Measurements from ENCODE around the gene MDH2.
"Not testable (repeated sequence)": the region's sequence is repeated elsewhere in the genome, so short reads cannot be mapped to it uniquely, and the experiment has no call there.

Gene MDH2

GRCh38 chr7:76072243-76073148 lies 24.6 kb downstream of the MDH2 start:
- no peak for DNase-seq

- no peak for DNase-seq
Observed at GRCh38 chr7:76073335-76073990, 25.6 kb downstream of the MDH2 start.

GRCh38 chr7:76074306-76074971 lies 26.5 kb downstream of the MDH2 start:
- no peak for DNase-seq

- DNase-seq = no peak
Observed at GRCh38 chr7:76074972-76075370, 27.1 kb downstream of the MDH2 start.

GRCh38 chr7:76076995-76077394 lies 29.1 kb downstream of the MDH2 start:
- DNase-seq = no peak

- DNase-seq = no peak
Observed at GRCh38 chr7:76077435-76077834, 29.5 kb downstream of the MDH2 start.

GRCh38 chr7:76080204-76080603 lies 32.3 kb downstream of the MDH2 start:
- no peak for DNase-seq

- DNase-seq = not testable (repeated sequence)
Observed at GRCh38 chr7:76084115-76084514, 36.2 kb downstream of the MDH2 start.

GRCh38 chr7:76086070-76086469 lies 38.2 kb downstream of the MDH2 start:
- no peak for DNase-seq

GRCh38 chr7:76087362-76087791 lies 39.5 kb downstream of the MDH2 start:
- DNase-seq = not testable (repeated sequence)

- DNase-seq = no peak
Observed at GRCh38 chr7:76089865-76090475, 42.1 kb downstream of the MDH2 start.

GRCh38 chr7:76091506-76091905 lies 43.6 kb downstream of the MDH2 start:
- peak; percentile 3 for DNase-seq

- not testable (repeated sequence) for DNase-seq
Observed at GRCh38 chr7:76093531-76093930, 45.6 kb downstream of the MDH2 start.

- DNase-seq = not testable (repeated sequence)
Observed at GRCh38 chr7:76094326-76094725, 46.4 kb downstream of the MDH2 start.

- DNase-seq = no peak
Observed at GRCh38 chr7:76095908-76096307, 48.0 kb downstream of the MDH2 start.

GRCh38 chr7:76101693-76102437 lies 54.0 kb downstream of the MDH2 start:
- not testable (repeated sequence) for DNase-seq

- DNase-seq = not testable (repeated sequence)
Observed at GRCh38 chr7:76103788-76104187, 55.9 kb downstream of the MDH2 start.

- not testable (repeated sequence) for DNase-seq
Observed at GRCh38 chr7:76106130-76106529, 58.2 kb downstream of the MDH2 start.

- DNase-seq = no peak
Observed at GRCh38 chr7:76106893-76107292, 59.0 kb downstream of the MDH2 start.

- DNase-seq = peak; percentile 42
Observed at GRCh38 chr7:76108540-76109233, 60.8 kb downstream of the MDH2 start.

- not testable (repeated sequence) for DNase-seq
Observed at GRCh38 chr7:76113042-76113630, 65.2 kb downstream of the MDH2 start.

Measured in DMS79 treated with DMSO at 0.1 percent for 48 hours (cell line).